Regular cardiac myocyte (primary cell): ENCODE data around the gene ENPEP. TPM values are rescaled to one million over a fixed set of nuclear protein-coding genes. Genes with fewer than 3 reads are reported as not detected.

Experiments used
- total RNA-seq: library from RNA; depleted of rRNA; stranded (reverse); fragments of >200 nt; gene quantifications from 2 replicates; pipeline ENCODE4 v1.2.3, GENCODE V29; 2014

ENPEP gene
- total RNA-seq, result 2.1 and 6.8 TPM in 2 replicates

GRCh38 chr4:110475881-110476818, at the start of gene ENPEP:
ENPEP (plus strand) TSS chr4:110476155; CDS start chr4:110476415, 260 bp downstream.

Other genes starting within 250 kb of the ENPEP start
- 0.28 and 0.77 TPM in 2 replicates for gene PITX2, start 146.9 kb downstream of the ENPEP start, total RNA-seq